Lung (tissue), 12 donors: Measurements from ENCODE around the gene SALL3. TPM values are rescaled to one million over a fixed set of nuclear protein-coding genes. Genes with fewer than 3 reads are reported as not detected.

Source experiments
- ATAC-seq: fragments of 200-7000 bp; cut with Tn5 transposase; one replicate; pipeline ENCODE4 v1.9.1; 2020; ENCODE audit warnings: moderate number of reproducible peaks; ENCODE audit not compliant: insufficient read depth, low FRiP score
- DNase-seq, 3 donors: peaks; one replicate each; pipeline ENCODE4 v3.0.0-alpha.2; 2013 to 2017
- H3K27ac ChIP-seq, 2 donors: one replicate each; pipeline ENCODE4 v1.5.1; 2013; ENCODE audit warnings: mild to moderate bottlenecking in 2 of 2, moderate library complexity in 2 of 2, control low read depth in 1 of 2, inconsistent platforms in 1 of 2, low read depth in 1 of 2, low read length in 1 of 2
- H3K27me3 ChIP-seq, 3 donors: one replicate each; pipeline ENCODE4 v1.5.1; 2013; ENCODE audit warnings: low read length in 2 of 3; ENCODE audit not compliant: control insufficient read depth in 3 of 3, insufficient read depth in 3 of 3
- H3K36me3 ChIP-seq, 4 donors: one replicate each; pipeline ENCODE4 v1.5.1; 2013; ENCODE audit warnings: low read length in 4 of 4, mild to moderate bottlenecking in 1 of 4, moderate library complexity in 1 of 4; ENCODE audit not compliant: control insufficient read depth in 4 of 4, insufficient read depth in 4 of 4
- H3K4me1 ChIP-seq, 5 donors: one replicate each; pipeline ENCODE4 v1.5.1; 2013; ENCODE audit warnings: low read length in 5 of 5, mild to moderate bottlenecking in 2 of 5, moderate library complexity in 1 of 5; ENCODE audit not compliant: control insufficient read depth in 5 of 5, insufficient read depth in 5 of 5
- H3K4me3 ChIP-seq: one replicate; pipeline ENCODE4 v1.5.1; 2013; ENCODE audit warnings: mild to moderate bottlenecking, control low read depth, moderate library complexity
- H3K9ac ChIP-seq, 2 donors: one replicate each; pipeline ENCODE4 v1.5.1; 2013; ENCODE audit warnings: low read length in 2 of 2, control low read depth in 1 of 2; ENCODE audit not compliant: insufficient read depth in 1 of 2
- H3K9me3 ChIP-seq, 4 donors: one replicate each; pipeline ENCODE4 v1.5.1; 2013; ENCODE audit warnings: low read length in 3 of 4, mild to moderate bottlenecking in 1 of 4, moderate library complexity in 1 of 4; ENCODE audit not compliant: control insufficient read depth in 4 of 4, insufficient read depth in 3 of 4
- CTCF ChIP-seq: IDR thresholded peaks from 2 replicates; pipeline ENCODE4 v1.5.1; 2012; ENCODE audit warnings: mild to moderate bottlenecking; ENCODE audit errors: control extremely low read depth, extremely low read depth
- WGBS, 2 donors: extraction: QIAGEN DNeasy Blood & Tissue Kit; methylation state at CpG; one replicate each; pipeline ENCODE4 v1.1.7; 2013; 5-methylcytosine and 5-hydroxymethylcytosine counted together
- polyA plus RNA-seq, 2 donors: library from polyadenylated mRNA; stranded (reverse); fragments of 200-250 nt; gene quantifications; one replicate each; pipeline ENCODE4 v1.2.1, GENCODE V29; 2013
- total RNA-seq, 2 donors: library from RNA; depleted of rRNA in 1 of 2; stranded (reverse); fragments of >200 nt in 1 of 2; gene quantifications; one replicate each; pipeline ENCODE4 v1.2.1, GENCODE V29; 2014 to 2021
- donor health status: control.
- donor health status: control.
- donor health status: Bipolar disorder and iron deficiency.
- donor health status: healthy.
- donor health status: DM: yes; HTN: yes; CAD: no.

SALL3 gene
- total and polyA plus RNA-seq, 4 donors, result 0.28 TPM; not detected in 3

GRCh38 chr18:78999939-79000338 lies 20.3 kb downstream of the SALL3 start:
- no peaks in the 10 kb centered on the region for H3K4me1 ChIP-seq
- H3K4me3 ChIP-seq, result no peak overlapping the region
- 62 to 71% methylated on average over 8 of the region's 8 CpGs for WGBS, 2 donors
- no peak for ATAC-seq
- DNase-seq, result no peak
- peaks cover 0 to 11% (median 0%) of the 10 kb centered on the region in 3 donors for H3K27me3 ChIP-seq
- no peak overlapping the region for H3K27ac ChIP-seq
- no peaks in the 10 kb centered on the region for H3K36me3 ChIP-seq
- no peak overlapping the region for H3K9ac ChIP-seq
- H3K9me3 ChIP-seq, result peaks cover 0 to 2% (median 0%) of the 10 kb centered on the region in 4 donors
- no peak for TF ChIP-seq CTCF

- no peak for DNase-seq
- H3K27ac ChIP-seq, result no peak overlapping the region
- peaks cover 0 to 1% (median 0%) of the 10 kb centered on the region in 4 donors for H3K9me3 ChIP-seq
- no peak for TF ChIP-seq CTCF
- no peak overlapping the region for H3K9ac ChIP-seq
- WGBS, 2 donors, result 83 to 91% methylated on average over 13 of the region's 13 CpGs
- H3K27me3 ChIP-seq, result peaks cover 0 to 11% (median 3%) of the 10 kb centered on the region in 3 donors
- ATAC-seq, result no peak
- H3K4me1 ChIP-seq, result no peaks in the 10 kb centered on the region
- no peak overlapping the region for H3K4me3 ChIP-seq
- H3K36me3 ChIP-seq, result no peaks in the 10 kb centered on the region
Observed at GRCh38 chr18:79000997-79001396, 21.4 kb downstream of the SALL3 start.

GRCh38 chr18:79005653-79006052 lies 26.0 kb downstream of the SALL3 start:
- no peaks in the 10 kb centered on the region for H3K36me3 ChIP-seq
- no peak overlapping the region for H3K9ac ChIP-seq
- H3K4me1 ChIP-seq, result no peaks in the 10 kb centered on the region
- WGBS, 2 donors, result 91 to 95% methylated on average over 28 of the region's 28 CpGs
- ATAC-seq, result no peak
- peaks cover 0 to 6% (median 3%) of the 10 kb centered on the region in 3 donors for H3K27me3 ChIP-seq
- no peak overlapping the region for H3K27ac ChIP-seq
- no peak for DNase-seq
- H3K4me3 ChIP-seq, result no peak overlapping the region
- TF ChIP-seq CTCF, result no peak
- H3K9me3 ChIP-seq, result peaks cover 0 to 12% (median 0%) of the 10 kb centered on the region in 4 donors
